A172 (cell line): ENCODE measurements around the gene TPD52L1. TPM values are rescaled to one million over a fixed set of nuclear protein-coding genes. Genes with fewer than 3 reads are reported as not detected.
"Not testable (repeated sequence)": the region's sequence is repeated elsewhere in the genome, so short reads cannot be mapped to it uniquely, and the experiment has no call there.

ENCODE experiments used
- DNase-seq: peaks from one replicate; pipeline ENCODE4 v3.0.0-alpha.2; 2015; ENCODE audit warnings: low spot score
- total RNA-seq: library from RNA; depleted of rRNA; stranded (reverse); fragments of >200 nt; shearing (Covaris generic); gene quantifications from 2 replicates; pipeline ENCODE4 v1.2.3, GENCODE V29; 2014

Gene TPD52L1
- total RNA-seq, 1 experiment from 2014 or later = 2.9 TPM

GRCh38 chr6:125140808-125141207 is 12.8 kb upstream of the TPD52L1 start:
- DNase-seq = no peak

- no peak for DNase-seq
Observed at GRCh38 chr6:125142618-125143017, 11.0 kb upstream of the TPD52L1 start.

GRCh38 chr6:125144822-125145221 is 8.8 kb upstream of the TPD52L1 start:
- no peak for DNase-seq

- peak; percentile 74 for DNase-seq
Observed at GRCh38 chr6:125149256-125150144, 4.1 kb upstream of the TPD52L1 start.

- no peak for DNase-seq
Observed at GRCh38 chr6:125151700-125152099, 1.9 kb upstream of the TPD52L1 start.

GRCh38 chr6:125154118-125154760 is 666 bp downstream of the TPD52L1 start:
- DNase-seq = no peak

GRCh38 chr6:125154761-125155135 is 1.2 kb downstream of the TPD52L1 start:
- DNase-seq = no peak

GRCh38 chr6:125155344-125155743 is 1.8 kb downstream of the TPD52L1 start:
- DNase-seq = no peak

- DNase-seq = no peak
Observed at GRCh38 chr6:125156496-125156895, 2.9 kb downstream of the TPD52L1 start.

- DNase-seq = no peak
Observed at GRCh38 chr6:125157280-125157679, 3.7 kb downstream of the TPD52L1 start.

GRCh38 chr6:125157725-125158124 is 4.2 kb downstream of the TPD52L1 start:
- DNase-seq = no peak

- not testable (repeated sequence) for DNase-seq
Observed at GRCh38 chr6:125163339-125163738, 9.8 kb downstream of the TPD52L1 start.

GRCh38 chr6:125163811-125164210 is 10.2 kb downstream of the TPD52L1 start:
- no peak for DNase-seq

GRCh38 chr6:125164696-125165095 is 11.1 kb downstream of the TPD52L1 start:
- no peak for DNase-seq

- peak; percentile 19 for DNase-seq
Observed at GRCh38 chr6:125165256-125165655, 11.7 kb downstream of the TPD52L1 start.

- DNase-seq = no peak
Observed at GRCh38 chr6:125165776-125166175, 12.2 kb downstream of the TPD52L1 start.

GRCh38 chr6:125166711-125167110 is 13.1 kb downstream of the TPD52L1 start:
- DNase-seq = no peak

GRCh38 chr6:125167579-125167978 is 14.0 kb downstream of the TPD52L1 start:
- DNase-seq = no peak

- no peak for DNase-seq
Observed at GRCh38 chr6:125169058-125169457, 15.5 kb downstream of the TPD52L1 start.

GRCh38 chr6:125169522-125169921 is 15.9 kb downstream of the TPD52L1 start:
- DNase-seq = no peak

- DNase-seq = no peak
Observed at GRCh38 chr6:125170376-125170775, 16.8 kb downstream of the TPD52L1 start.

- DNase-seq = no peak
Observed at GRCh38 chr6:125173341-125174095, 19.9 kb downstream of the TPD52L1 start.
